Liver (tissue), 9 donors: Measurements from ENCODE around the gene SPATC1L. TPM values are rescaled to one million over a fixed set of nuclear protein-coding genes. Genes with fewer than 3 reads are reported as not detected.
"Not testable (repeated sequence)": the region's sequence is repeated elsewhere in the genome, so short reads cannot be mapped to it uniquely, and the experiment has no call there.

Experiments
- DNase-seq: peaks from one replicate; pipeline ENCODE4 v3.0.0-alpha.2; 2017; ENCODE audit warnings: low spot score
- H3K27ac ChIP-seq, 2 donors: one replicate each; pipeline ENCODE4 v1.7.0; 2013; ENCODE audit warnings: inconsistent platforms in 2 of 2, low read length in 2 of 2, control low read depth in 1 of 2, low read depth in 1 of 2, mild to moderate bottlenecking in 1 of 2
- H3K27me3 ChIP-seq, 4 donors: one replicate each; pipeline versions ENCODE4 v1.6.1 to v1.7.0; 2013; ENCODE audit warnings: low read length in 3 of 4, inconsistent platforms in 1 of 4, mild to moderate bottlenecking in 1 of 4, moderate library complexity in 1 of 4; ENCODE audit not compliant: control insufficient read depth in 4 of 4, insufficient read depth in 4 of 4
- H3K36me3 ChIP-seq, 4 donors: one replicate each; pipeline versions ENCODE4 v1.6.1 to v1.7.0; 2013; ENCODE audit warnings: low read length in 3 of 4, mild to moderate bottlenecking in 3 of 4, low read depth in 1 of 4, moderate library complexity in 1 of 4; ENCODE audit not compliant: control insufficient read depth in 4 of 4, insufficient read depth in 3 of 4
- H3K4me1 ChIP-seq, 4 donors: one replicate each; pipeline versions ENCODE4 v1.6.1 to v1.7.0; 2013; ENCODE audit warnings: low read length in 3 of 4, mild to moderate bottlenecking in 3 of 4, moderate library complexity in 1 of 4; ENCODE audit not compliant: control insufficient read depth in 4 of 4, insufficient read depth in 4 of 4
- H3K4me3 ChIP-seq, 3 donors: one replicate each; pipeline versions ENCODE4 v1.6.1 to v1.7.0; 2013; ENCODE audit warnings: low read length in 3 of 3, control low read depth in 1 of 3, low read depth in 1 of 3, mild to moderate bottlenecking in 1 of 3
- H3K9ac ChIP-seq, 2 donors: one replicate each; pipeline ENCODE4 v1.7.0; 2013; ENCODE audit warnings: low read length in 2 of 2, mild to moderate bottlenecking in 2 of 2, moderate library complexity in 2 of 2, control low read depth in 1 of 2, low read depth in 1 of 2
- H3K9me3 ChIP-seq, 4 donors: one replicate each; pipeline versions ENCODE4 v1.6.1 to v1.7.0; 2013; ENCODE audit warnings: low read length in 3 of 4; ENCODE audit not compliant: control insufficient read depth in 4 of 4
- CTCF ChIP-seq: fragments of 150-350 bp; IDR thresholded peaks from 2 replicates; pipeline ENCODE4 v1.5.1; 2017; ENCODE audit warnings: improper control_type of control experiment, low read depth, low read length; ENCODE audit not compliant: missing input control
- EGR1 ChIP-seq, 2 donors: IDR thresholded peaks; 2 replicates each; pipeline ENCODE4 v1.6.1; 2016 to 2018; ENCODE audit warnings: antibody characterized with exemption in 2 of 2, low read depth in 2 of 2
- FOXA2 ChIP-seq: IDR thresholded peaks from 2 replicates; pipeline ENCODE4 v1.6.1; 2016; ENCODE audit warnings: antibody characterized with exemption
- GABPA ChIP-seq, 2 donors: IDR thresholded peaks in 1 of 2; conservative IDR thresholded peaks in 1 of 2; 2 replicates each; pipeline ENCODE4 v1.6.1; 2016; ENCODE audit warnings: antibody characterized with exemption in 2 of 2, mild to moderate bottlenecking in 1 of 2, moderate library complexity in 1 of 2
- HNF4A ChIP-seq, 2 donors: conservative IDR thresholded peaks; 2 replicates each; pipeline ENCODE4 v1.6.1; 2016; ENCODE audit warnings: antibody characterized with exemption in 2 of 2, mild to moderate bottlenecking in 2 of 2
- HNF4G ChIP-seq: IDR thresholded peaks from 2 replicates; pipeline ENCODE4 v1.6.1; 2016; ENCODE audit warnings: antibody characterized with exemption
- JUND ChIP-seq, 2 donors: IDR thresholded peaks; 2 replicates each; pipeline ENCODE4 v1.6.1; 2016; ENCODE audit warnings: antibody characterized with exemption in 2 of 2
- NR2F2 ChIP-seq: IDR thresholded peaks from 2 replicates; pipeline ENCODE4 v1.6.1; 2016; ENCODE audit warnings: antibody characterized with exemption
- RAD21 ChIP-seq, 2 donors: IDR thresholded peaks; 2 replicates each; pipeline ENCODE4 v1.6.1; 2016; ENCODE audit warnings: antibody characterized with exemption in 2 of 2, mild to moderate bottlenecking in 2 of 2
- RXRA ChIP-seq, 2 donors: IDR thresholded peaks; 2 replicates each; pipeline ENCODE4 v1.6.1; 2017 to 2018; ENCODE audit warnings: antibody characterized with exemption in 2 of 2, mild to moderate bottlenecking in 1 of 2
- SP1 ChIP-seq: IDR thresholded peaks from 2 replicates; pipeline ENCODE4 v1.6.1; 2018; ENCODE audit warnings: antibody characterized with exemption, mild to moderate bottlenecking
- TAF1 ChIP-seq: conservative IDR thresholded peaks from 2 replicates; pipeline ENCODE4 v1.6.1; 2016; ENCODE audit warnings: antibody characterized with exemption, mild to moderate bottlenecking
- YY1 ChIP-seq: IDR thresholded peaks from 2 replicates; pipeline ENCODE4 v1.6.1; 2016; ENCODE audit warnings: antibody characterized with exemption, mild to moderate bottlenecking
- ZBTB33 ChIP-seq: IDR thresholded peaks from 2 replicates; pipeline ENCODE4 v1.6.1; 2016; ENCODE audit warnings: antibody characterized with exemption
- WGBS: extraction: QIAGEN DNeasy Blood & Tissue Kit; methylation state at CpG from one replicate; pipeline ENCODE4 v1.1.7; 2013; 5-methylcytosine and 5-hydroxymethylcytosine counted together
- polyA plus RNA-seq, 2 donors: library from polyadenylated mRNA; stranded (reverse) in 1 of 2; unstranded in 1 of 2; fragments of 200-250 nt in 1 of 2; fragments of >200 nt in 1 of 2; fragmentation: Nextera tagmentation in 1 of 2; extraction: Ambion mirVana in 1 of 2; gene quantifications; one replicate each; pipeline versions ENCODE4 v1.2.1 to v1.2.3, GENCODE V29; 2013 to 2015
- total RNA-seq, 2 donors: library from RNA; depleted of rRNA; stranded (reverse); fragments of >200 nt; gene quantifications; one replicate each; pipeline ENCODE4 v1.2.3, GENCODE V29; 2014
- TF ChIP-seq, protein P1 (sequence below): IDR thresholded peaks from 2 replicates; pipeline ENCODE4 v1.6.1; 2016; ENCODE audit warnings: antibody characterized with exemption
- TF ChIP-seq, protein P2 (sequence below): IDR thresholded peaks from 2 replicates; pipeline ENCODE4 v1.6.1; 2016; ENCODE audit warnings: antibody characterized with exemption, mild to moderate bottlenecking
- TF ChIP-seq, protein P3 (sequence below): IDR thresholded peaks from 2 replicates; pipeline ENCODE4 v1.6.1; 2016; ENCODE audit warnings: antibody characterized with exemption
- donor health status: healthy.
- donor health status: healthy.
- donor health status: healthy.
- donor health status: healthy.
- donor health status: healthy.

SPATC1L gene
- total and polyA plus RNA-seq, 4 donors = 0.33 to 3.5 (median 0.79) TPM

- H3K4me1 ChIP-seq = no peaks in the 10 kb centered on the region
- peak; percentile 17 for DNase-seq
- 92% methylated on average over 21 of the region's 21 CpGs for WGBS
These were observed 12.0 kb downstream of the SPATC1L start for GRCh38 chr21:46171996-46172862.

DNA sequence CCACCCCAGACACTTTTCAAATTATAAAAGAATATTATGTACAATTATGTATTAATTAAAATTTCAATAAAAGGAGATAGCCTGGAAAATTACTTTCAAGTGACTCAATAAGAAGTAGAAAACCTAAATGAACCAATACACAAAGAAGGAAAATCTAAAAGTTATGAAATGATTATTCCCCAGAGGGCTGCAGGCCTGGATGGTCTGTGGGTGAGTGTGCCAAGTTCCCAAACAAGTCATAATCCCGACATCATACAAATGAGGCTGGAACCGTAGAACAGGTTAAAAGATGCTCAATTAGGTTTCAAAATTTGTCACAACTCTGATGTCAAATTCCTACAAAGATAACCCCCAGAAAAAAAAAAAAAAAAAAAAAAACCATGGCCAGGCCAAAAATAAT is 12.7 kb downstream of the SPATC1L start:
- no peaks in the 10 kb centered on the region for H3K36me3 ChIP-seq
- 82% methylated on average over 2 of the region's 2 CpGs for WGBS
- no peaks in the 10 kb centered on the region for H3K4me1 ChIP-seq
- no peak overlapping the region for H3K27ac ChIP-seq
- no peaks in the 10 kb centered on the region for H3K27me3 ChIP-seq
- no peak for TF ChIP-seq HNF4A (conservative IDR thresholded peaks at IDR 0.05)
- no peak for TF ChIP-seq EGR1 (IDR thresholded peaks at IDR 0.05; ENCODE audit: low read depth in 2 of 2)
- TF ChIP-seq FOXA2 = no peak
- TF ChIP-seq CTCF = no peak
- no peak for TF ChIP-seq SP1
- TF ChIP-seq NR2F2 = no peak
- no peak for TF ChIP-seq RAD21 (IDR thresholded peaks at IDR 0.05)
- no peak for TF ChIP-seq HNF4G
- TF ChIP-seq, protein P1, sequence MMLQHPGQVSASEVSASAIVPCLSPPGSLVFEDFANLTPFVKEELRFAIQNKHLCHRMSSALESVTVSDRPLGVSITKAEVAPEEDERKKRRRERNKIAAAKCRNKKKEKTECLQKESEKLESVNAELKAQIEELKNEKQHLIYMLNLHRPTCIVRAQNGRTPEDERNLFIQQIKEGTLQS = no peak
- TF ChIP-seq GABPA (IDR thresholded peaks at IDR 0.05 in 1 of 2, conservative IDR thresholded peaks at IDR 0.05 in 1 of 2) = no peak
- TF ChIP-seq, protein P2, sequence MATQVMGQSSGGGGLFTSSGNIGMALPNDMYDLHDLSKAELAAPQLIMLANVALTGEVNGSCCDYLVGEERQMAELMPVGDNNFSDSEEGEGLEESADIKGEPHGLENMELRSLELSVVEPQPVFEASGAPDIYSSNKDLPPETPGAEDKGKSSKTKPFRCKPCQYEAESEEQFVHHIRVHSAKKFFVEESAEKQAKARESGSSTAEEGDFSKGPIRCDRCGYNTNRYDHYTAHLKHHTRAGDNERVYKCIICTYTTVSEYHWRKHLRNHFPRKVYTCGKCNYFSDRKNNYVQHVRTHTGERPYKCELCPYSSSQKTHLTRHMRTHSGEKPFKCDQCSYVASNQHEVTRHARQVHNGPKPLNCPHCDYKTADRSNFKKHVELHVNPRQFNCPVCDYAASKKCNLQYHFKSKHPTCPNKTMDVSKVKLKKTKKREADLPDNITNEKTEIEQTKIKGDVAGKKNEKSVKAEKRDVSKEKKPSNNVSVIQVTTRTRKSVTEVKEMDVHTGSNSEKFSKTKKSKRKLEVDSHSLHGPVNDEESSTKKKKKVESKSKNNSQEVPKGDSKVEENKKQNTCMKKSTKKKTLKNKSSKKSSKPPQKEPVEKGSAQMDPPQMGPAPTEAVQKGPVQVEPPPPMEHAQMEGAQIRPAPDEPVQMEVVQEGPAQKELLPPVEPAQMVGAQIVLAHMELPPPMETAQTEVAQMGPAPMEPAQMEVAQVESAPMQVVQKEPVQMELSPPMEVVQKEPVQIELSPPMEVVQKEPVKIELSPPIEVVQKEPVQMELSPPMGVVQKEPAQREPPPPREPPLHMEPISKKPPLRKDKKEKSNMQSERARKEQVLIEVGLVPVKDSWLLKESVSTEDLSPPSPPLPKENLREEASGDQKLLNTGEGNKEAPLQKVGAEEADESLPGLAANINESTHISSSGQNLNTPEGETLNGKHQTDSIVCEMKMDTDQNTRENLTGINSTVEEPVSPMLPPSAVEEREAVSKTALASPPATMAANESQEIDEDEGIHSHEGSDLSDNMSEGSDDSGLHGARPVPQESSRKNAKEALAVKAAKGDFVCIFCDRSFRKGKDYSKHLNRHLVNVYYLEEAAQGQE = no peak
- no peak for TF ChIP-seq YY1
- TF ChIP-seq TAF1 = no peak
- TF ChIP-seq ZBTB33 = no peak
- TF ChIP-seq JUND (IDR thresholded peaks at IDR 0.05) = no peak
- TF ChIP-seq RXRA (IDR thresholded peaks at IDR 0.05) = no peak
- H3K4me3 ChIP-seq = no peak overlapping the region
- H3K9me3 ChIP-seq = peaks cover 0 to 2% (median 0%) of the 10 kb centered on the region in 4 donors
- no peak for DNase-seq
- no peak overlapping the region for H3K9ac ChIP-seq

More at GRCh38 chr21:46171996-46172862, 12.0 kb downstream of the SPATC1L start:
- H3K4me3 ChIP-seq = no peak overlapping the region
- no peak overlapping the region for H3K27ac ChIP-seq
- H3K9ac ChIP-seq = no peak overlapping the region
- H3K27me3 ChIP-seq = no peaks in the 10 kb centered on the region
- no peaks in the 10 kb centered on the region for H3K36me3 ChIP-seq
- H3K9me3 ChIP-seq = peaks cover 0 to 2% (median 0%) of the 10 kb centered on the region in 4 donors
- no peak for TF ChIP-seq RXRA (IDR thresholded peaks at IDR 0.05)
- TF ChIP-seq, protein P3, sequence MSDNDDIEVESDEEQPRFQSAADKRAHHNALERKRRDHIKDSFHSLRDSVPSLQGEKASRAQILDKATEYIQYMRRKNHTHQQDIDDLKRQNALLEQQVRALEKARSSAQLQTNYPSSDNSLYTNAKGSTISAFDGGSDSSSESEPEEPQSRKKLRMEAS = no peak
- no peak for TF ChIP-seq SP1

DNA sequence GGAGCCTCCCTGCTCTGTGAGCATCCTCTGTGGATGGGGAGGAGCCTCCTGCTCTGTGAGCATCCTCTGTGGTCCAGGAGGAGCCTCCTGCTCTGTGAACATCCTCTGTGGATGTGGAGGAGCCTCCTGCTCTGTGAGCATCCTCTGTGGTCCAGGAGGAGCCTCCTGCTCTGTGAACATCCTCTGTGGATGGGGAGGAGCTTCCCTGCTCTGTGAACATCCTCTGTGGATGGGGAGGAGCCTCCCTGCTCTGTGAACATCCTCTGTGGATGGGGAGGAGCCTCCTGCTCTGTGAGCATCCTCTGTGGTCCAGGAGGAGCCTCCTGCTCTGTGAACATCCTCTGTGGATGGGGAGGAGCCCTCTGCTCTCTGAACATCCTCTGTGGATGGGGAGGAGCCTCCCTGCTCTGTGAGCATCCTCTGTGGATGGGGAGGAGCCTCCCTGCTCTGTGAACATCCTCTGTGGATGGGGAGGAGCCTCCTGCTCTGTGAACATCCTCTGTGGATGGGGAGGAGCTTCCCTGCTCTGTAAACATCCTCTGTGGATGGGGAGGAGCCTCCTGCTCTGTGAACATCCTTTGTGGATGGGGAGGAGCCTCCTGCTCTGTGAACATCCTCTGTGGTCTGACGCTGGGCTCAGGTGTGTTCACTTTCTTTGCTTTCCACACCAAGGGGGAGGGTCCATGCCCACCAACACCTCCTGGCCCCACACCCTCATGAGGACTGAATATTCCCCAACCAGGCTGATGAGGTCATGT is 13.6 kb downstream of the SPATC1L start:
- H3K9ac ChIP-seq, DNase-seq, H3K9me3 ChIP-seq, H3K27ac ChIP-seq, H3K4me1 ChIP-seq, H3K36me3 ChIP-seq, H3K4me3 ChIP-seq, H3K27me3 ChIP-seq: not testable (repeated sequence)
- WGBS = 76% methylated on average over 1 of the region's 1 CpG
